Endodermal cell (in vitro differentiated cells): Measurements from ENCODE around the gene DMRTC2. TPM values are rescaled to one million over a fixed set of nuclear protein-coding genes. Genes with fewer than 3 reads are reported as not detected.

ENCODE experiments used
- DNase-seq: peaks from one replicate; pipeline ENCODE4 v3.0.0-alpha.2; 2017
- H3K27ac ChIP-seq: 2 replicates; pipeline ENCODE4 v1.5.1; 2013; ENCODE audit warnings: mild to moderate bottlenecking, low read depth, low read length, moderate library complexity
- H3K27me3 ChIP-seq: 2 replicates; pipeline ENCODE4 v1.6.1; 2013; ENCODE audit warnings: mild to moderate bottlenecking, low read length, moderate library complexity; ENCODE audit not compliant: insufficient read depth, control insufficient read depth, poor library complexity, severe bottlenecking
- H3K36me3 ChIP-seq: 2 replicates; pipeline ENCODE4 v1.7.0; 2013; ENCODE audit warnings: mild to moderate bottlenecking, low read length, moderate library complexity; ENCODE audit not compliant: control insufficient read depth, insufficient read depth
- H3K4me1 ChIP-seq: one replicate; pipeline ENCODE4 v1.7.0; 2013; ENCODE audit warnings: low read length; ENCODE audit not compliant: control insufficient read depth, insufficient read depth
- H3K4me3 ChIP-seq: 2 replicates; pipeline ENCODE4 v1.5.1; 2013; ENCODE audit warnings: mild to moderate bottlenecking, low read length, moderate library complexity
- H3K9ac ChIP-seq: 2 replicates; pipeline ENCODE4 v1.6.1; 2013; ENCODE audit warnings: mild to moderate bottlenecking, low read length, moderate library complexity; ENCODE audit not compliant: poor library complexity, severe bottlenecking; ENCODE audit errors: extremely low read depth
- H3K9me3 ChIP-seq: 2 replicates; pipeline ENCODE4 v1.6.1; 2013; ENCODE audit warnings: mild to moderate bottlenecking, low read length, moderate library complexity; ENCODE audit not compliant: control insufficient read depth
- H3K27ac Mint-ChIP-seq: 2 replicates; pipeline ENCODE4 v1.8.0; 2020; ENCODE audit warnings: mixed read lengths
- H3K27me3 Mint-ChIP-seq: 2 replicates; pipeline ENCODE4 v1.8.0; 2021; ENCODE audit warnings: mild to moderate bottlenecking, mixed read lengths; ENCODE audit not compliant: insufficient read depth
- H3K36me3 Mint-ChIP-seq: 2 replicates; pipeline ENCODE4 v1.8.0; 2020; ENCODE audit warnings: low read depth, mixed read lengths
- H3K4me1 Mint-ChIP-seq: 2 replicates; pipeline ENCODE4 v1.8.0; 2020; ENCODE audit warnings: mixed read lengths
- H3K4me3 Mint-ChIP-seq: 2 replicates; pipeline ENCODE4 v1.8.0; 2020; ENCODE audit warnings: mild to moderate bottlenecking, moderate library complexity, mixed read lengths
- H3K9me3 Mint-ChIP-seq: 2 replicates; pipeline ENCODE4 v1.8.0; 2020; ENCODE audit warnings: mild to moderate bottlenecking, mixed read lengths
- CTCF ChIP-seq: fragments of 200-600 bp; sonication (generic); conservative IDR thresholded peaks from 2 replicates; pipeline ENCODE4 v1.5.0; 2021; ENCODE audit warnings: antibody characterized with exemption, mild to moderate bottlenecking
- WGBS, 2 experiments: methylation state at CpG; one replicate each; pipeline versions ENCODE4 v1.1.5 to v1.1.7; 2013; ENCODE audit warnings: missing lambda C conversion rate in 2 of 2, mixed read lengths in 1 of 2; ENCODE audit not compliant: insufficient coverage in 1 of 2, insufficient read length in 1 of 2; 5-methylcytosine and 5-hydroxymethylcytosine counted together
- total RNA-seq, 2 donors: library from RNA; stranded (reverse); fragmentation: NEBNext Ultra II Directional in 1 of 2; extraction: Animal tissue kit (Norgen Biotek cat#: 25700) in 1 of 2; gene quantifications; 2 replicates in 1 of 2; 3 replicates in 1 of 2; pipeline ENCODE4 v1.2.1, GENCODE V29; 2021

Gene DMRTC2
- total RNA-seq, 2 donors from 2014 or later: not detected

- no peaks in the 10 kb centered on the region for H3K27me3 ChIP-seq
- H3K36me3 ChIP-seq: peaks cover 30% of the 10 kb centered on the region
These were observed 46.1 kb downstream of the DMRTC2 start for GRCh38 chr19:41890936-41891335.

GRCh38 chr19:41892173-41892902 lies 47.5 kb downstream of the DMRTC2 start:
- H3K27me3 Mint-ChIP-seq: no peaks in the 10 kb centered on the region

More at GRCh38 chr19:41890936-41891335, 46.1 kb downstream of the DMRTC2 start:
- H3K27ac Mint-ChIP-seq: no peak overlapping the region
- Histone ChIP-seq H3K9ac (no peak overlapping the region), H3K4me3 (no peak overlapping the region), H3K27ac (no peak overlapping the region), H3K9me3 (no peaks in the 10 kb centered on the region), H3K4me1 (no peaks in the 10 kb centered on the region)
- H3K4me1 Mint-ChIP-seq: peaks cover 20% of the 10 kb centered on the region
- H3K9me3 Mint-ChIP-seq: no peaks in the 10 kb centered on the region
- H3K27me3 Mint-ChIP-seq: no peaks in the 10 kb centered on the region
- H3K36me3 Mint-ChIP-seq: peaks cover 30% of the 10 kb centered on the region
- no peak overlapping the region for H3K4me3 Mint-ChIP-seq
- WGBS, 2 experiments: 92 to 96% methylated on average over 3 to 4 of the region's 4 CpGs
- no peak for DNase-seq
- TF ChIP-seq CTCF: no peak

GRCh38 chr19:41893899-41894298 lies 49.1 kb downstream of the DMRTC2 start:
- Histone ChIP-seq H3K4me3 (no peak overlapping the region), H3K36me3 (peaks cover 37% of the 10 kb centered on the region), H3K27ac (no peak overlapping the region), H3K9me3 (no peaks in the 10 kb centered on the region), H3K9ac (no peak overlapping the region), H3K27me3 (no peaks in the 10 kb centered on the region), H3K4me1 (no peaks in the 10 kb centered on the region)
- H3K4me3 Mint-ChIP-seq: no peak overlapping the region
- H3K4me1 Mint-ChIP-seq: no peaks in the 10 kb centered on the region
- 70 to 91% methylated on average over 2 to 6 of the region's 6 CpGs for WGBS, 2 experiments
- H3K27me3 Mint-ChIP-seq: no peaks in the 10 kb centered on the region
- TF ChIP-seq CTCF: no peak
- H3K36me3 Mint-ChIP-seq: peaks cover 38% of the 10 kb centered on the region
- no peak overlapping the region for H3K27ac Mint-ChIP-seq
- H3K9me3 Mint-ChIP-seq: no peaks in the 10 kb centered on the region
- peak; percentile 82 for DNase-seq

More at GRCh38 chr19:41892173-41892902, 47.5 kb downstream of the DMRTC2 start:
- Histone ChIP-seq H3K4me3 (no peak overlapping the region), H3K4me1 (no peaks in the 10 kb centered on the region), H3K27ac (no peak overlapping the region), H3K9me3 (no peaks in the 10 kb centered on the region), H3K9ac (no peak overlapping the region), H3K27me3 (no peaks in the 10 kb centered on the region), H3K36me3 (peaks cover 33% of the 10 kb centered on the region)
- DNase-seq: no peak
- H3K4me3 Mint-ChIP-seq: no peak overlapping the region
- no peaks in the 10 kb centered on the region for H3K9me3 Mint-ChIP-seq
- peak; percentile 28 for TF ChIP-seq CTCF
- H3K27ac Mint-ChIP-seq: no peak overlapping the region
- H3K36me3 Mint-ChIP-seq: peaks cover 32% of the 10 kb centered on the region
- WGBS, 2 experiments: 95 to 96% methylated on average over 16 to 34 of the region's 34 CpGs
- H3K4me1 Mint-ChIP-seq: peaks cover 8% of the 10 kb centered on the region
